Lung (tissue), 12 donors: ENCODE results near the gene SRSF9. TPM values are rescaled to one million over a fixed set of nuclear protein-coding genes. Genes with fewer than 3 reads are reported as not detected.
"Not testable (repeated sequence)": the region's sequence is repeated elsewhere in the genome, so short reads cannot be mapped to it uniquely, and the experiment has no call there.

Source experiments
- ATAC-seq: fragments of 200-7000 bp; cut with Tn5 transposase; one replicate; pipeline ENCODE4 v1.9.1; 2020; ENCODE audit warnings: moderate number of reproducible peaks; ENCODE audit not compliant: insufficient read depth, low FRiP score
- DNase-seq, 3 donors: peaks; one replicate each; pipeline ENCODE4 v3.0.0-alpha.2; 2013 to 2017
- H3K27ac ChIP-seq, 2 donors: one replicate each; pipeline ENCODE4 v1.5.1; 2013; ENCODE audit warnings: mild to moderate bottlenecking in 2 of 2, moderate library complexity in 2 of 2, control low read depth in 1 of 2, inconsistent platforms in 1 of 2, low read depth in 1 of 2, low read length in 1 of 2
- H3K27me3 ChIP-seq, 3 donors: one replicate each; pipeline ENCODE4 v1.5.1; 2013; ENCODE audit warnings: low read length in 2 of 3; ENCODE audit not compliant: control insufficient read depth in 3 of 3, insufficient read depth in 3 of 3
- H3K36me3 ChIP-seq, 4 donors: one replicate each; pipeline ENCODE4 v1.5.1; 2013; ENCODE audit warnings: low read length in 4 of 4, mild to moderate bottlenecking in 1 of 4, moderate library complexity in 1 of 4; ENCODE audit not compliant: control insufficient read depth in 4 of 4, insufficient read depth in 4 of 4
- H3K4me1 ChIP-seq, 5 donors: one replicate each; pipeline ENCODE4 v1.5.1; 2013; ENCODE audit warnings: low read length in 5 of 5, mild to moderate bottlenecking in 2 of 5, moderate library complexity in 1 of 5; ENCODE audit not compliant: control insufficient read depth in 5 of 5, insufficient read depth in 5 of 5
- H3K4me3 ChIP-seq: one replicate; pipeline ENCODE4 v1.5.1; 2013; ENCODE audit warnings: mild to moderate bottlenecking, control low read depth, moderate library complexity
- H3K9ac ChIP-seq, 2 donors: one replicate each; pipeline ENCODE4 v1.5.1; 2013; ENCODE audit warnings: low read length in 2 of 2, control low read depth in 1 of 2; ENCODE audit not compliant: insufficient read depth in 1 of 2
- H3K9me3 ChIP-seq, 4 donors: one replicate each; pipeline ENCODE4 v1.5.1; 2013; ENCODE audit warnings: low read length in 3 of 4, mild to moderate bottlenecking in 1 of 4, moderate library complexity in 1 of 4; ENCODE audit not compliant: control insufficient read depth in 4 of 4, insufficient read depth in 3 of 4
- WGBS, 2 donors: extraction: QIAGEN DNeasy Blood & Tissue Kit; methylation state at CpG; one replicate each; pipeline ENCODE4 v1.1.7; 2013; 5-methylcytosine and 5-hydroxymethylcytosine counted together
- polyA plus RNA-seq, 2 donors: library from polyadenylated mRNA; stranded (reverse); fragments of 200-250 nt; gene quantifications; one replicate each; pipeline ENCODE4 v1.2.1, GENCODE V29; 2013
- total RNA-seq, 2 donors: library from RNA; depleted of rRNA in 1 of 2; stranded (reverse); fragments of >200 nt in 1 of 2; gene quantifications; one replicate each; pipeline ENCODE4 v1.2.1, GENCODE V29; 2014 to 2021
- TF ChIP-seq, protein P1 (sequence below): IDR thresholded peaks from 2 replicates; pipeline ENCODE4 v1.5.1; 2012; ENCODE audit warnings: mild to moderate bottlenecking; ENCODE audit errors: control extremely low read depth, extremely low read depth
- donor health status: control.
- donor health status: control.
- donor health status: Bipolar disorder and iron deficiency.
- donor health status: healthy.
- donor health status: DM: yes; HTN: yes; CAD: no.

SRSF9 gene
- total and polyA plus RNA-seq, 4 donors = 76.6 to 128 (median 113) TPM

DNA sequence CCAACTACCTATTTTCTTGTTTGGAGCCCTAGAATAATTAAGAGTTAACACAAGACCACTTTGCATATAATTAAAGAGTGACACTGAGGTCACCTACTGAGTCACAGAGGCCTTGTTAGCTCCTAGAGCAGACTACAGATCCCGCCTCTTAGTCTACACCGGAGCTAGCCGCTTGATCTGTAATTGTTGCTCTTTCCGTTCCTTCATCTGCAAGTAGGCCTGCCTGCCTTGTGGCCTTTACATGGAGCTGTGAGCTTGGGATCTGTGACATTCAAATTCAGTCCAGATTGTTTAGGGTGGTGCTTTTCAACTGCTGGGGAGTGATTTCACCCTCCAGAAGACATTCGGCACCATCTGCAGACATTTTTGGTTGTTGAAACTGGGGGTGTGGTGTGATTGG is 20.8 kb upstream of the SRSF9 start:
- DNase-seq = no peak
- no peaks in the 10 kb centered on the region for H3K9me3 ChIP-seq
- ATAC-seq = no peak
- H3K27ac ChIP-seq = no peak overlapping the region
- no peak overlapping the region for H3K4me3 ChIP-seq
- no peak overlapping the region for H3K9ac ChIP-seq
- H3K4me1 ChIP-seq = peaks cover 0 to 9% (median 5%) of the 10 kb centered on the region in 5 donors
- H3K27me3 ChIP-seq = no peaks in the 10 kb centered on the region
- TF ChIP-seq, protein P1, sequence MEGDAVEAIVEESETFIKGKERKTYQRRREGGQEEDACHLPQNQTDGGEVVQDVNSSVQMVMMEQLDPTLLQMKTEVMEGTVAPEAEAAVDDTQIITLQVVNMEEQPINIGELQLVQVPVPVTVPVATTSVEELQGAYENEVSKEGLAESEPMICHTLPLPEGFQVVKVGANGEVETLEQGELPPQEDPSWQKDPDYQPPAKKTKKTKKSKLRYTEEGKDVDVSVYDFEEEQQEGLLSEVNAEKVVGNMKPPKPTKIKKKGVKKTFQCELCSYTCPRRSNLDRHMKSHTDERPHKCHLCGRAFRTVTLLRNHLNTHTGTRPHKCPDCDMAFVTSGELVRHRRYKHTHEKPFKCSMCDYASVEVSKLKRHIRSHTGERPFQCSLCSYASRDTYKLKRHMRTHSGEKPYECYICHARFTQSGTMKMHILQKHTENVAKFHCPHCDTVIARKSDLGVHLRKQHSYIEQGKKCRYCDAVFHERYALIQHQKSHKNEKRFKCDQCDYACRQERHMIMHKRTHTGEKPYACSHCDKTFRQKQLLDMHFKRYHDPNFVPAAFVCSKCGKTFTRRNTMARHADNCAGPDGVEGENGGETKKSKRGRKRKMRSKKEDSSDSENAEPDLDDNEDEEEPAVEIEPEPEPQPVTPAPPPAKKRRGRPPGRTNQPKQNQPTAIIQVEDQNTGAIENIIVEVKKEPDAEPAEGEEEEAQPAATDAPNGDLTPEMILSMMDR = no peak
- WGBS, 2 donors = 97 to 98% methylated on average over 5 of the region's 5 CpGs
- H3K36me3 ChIP-seq = peaks cover 0 to 9% (median 5%) of the 10 kb centered on the region in 4 donors

DNA sequence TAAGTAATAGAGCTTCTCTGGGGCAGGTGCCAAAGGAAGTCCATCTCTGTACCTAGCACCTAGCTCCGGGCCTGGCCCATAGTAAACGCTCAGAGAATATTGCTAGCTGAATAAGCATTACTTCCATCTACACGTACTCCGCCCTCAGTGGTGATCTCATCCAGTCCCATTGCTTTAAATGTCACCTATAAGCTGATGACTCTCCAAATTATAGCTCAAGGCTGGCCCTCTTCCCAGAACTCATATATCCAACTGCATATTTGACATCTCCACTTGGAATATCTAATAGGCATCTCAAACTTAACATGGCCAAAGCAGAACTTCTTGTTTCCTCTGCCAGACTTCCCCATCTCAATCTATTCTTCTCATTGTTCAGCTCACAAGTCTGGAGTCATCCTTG is 19.5 kb upstream of the SRSF9 start:
- 91 to 94% methylated on average over 4 of the region's 4 CpGs for whole genome bisulfite sequencing, 2 donors
- ATAC-seq (no peak), DNase-seq (no peak)
- Histone ChIP-seq H3K27me3 (no peaks in the 10 kb centered on the region), H3K4me1 (peaks cover 0 to 2% (median 0%) of the 10 kb centered on the region in 5 donors), H3K9me3 (no peaks in the 10 kb centered on the region), H3K4me3 (no peak overlapping the region), H3K36me3 (peaks cover 0 to 9% (median 5%) of the 10 kb centered on the region in 4 donors), H3K9ac (no peak overlapping the region), H3K27ac (no peak overlapping the region)
- TF ChIP-seq, protein P1 = no peak

DNA sequence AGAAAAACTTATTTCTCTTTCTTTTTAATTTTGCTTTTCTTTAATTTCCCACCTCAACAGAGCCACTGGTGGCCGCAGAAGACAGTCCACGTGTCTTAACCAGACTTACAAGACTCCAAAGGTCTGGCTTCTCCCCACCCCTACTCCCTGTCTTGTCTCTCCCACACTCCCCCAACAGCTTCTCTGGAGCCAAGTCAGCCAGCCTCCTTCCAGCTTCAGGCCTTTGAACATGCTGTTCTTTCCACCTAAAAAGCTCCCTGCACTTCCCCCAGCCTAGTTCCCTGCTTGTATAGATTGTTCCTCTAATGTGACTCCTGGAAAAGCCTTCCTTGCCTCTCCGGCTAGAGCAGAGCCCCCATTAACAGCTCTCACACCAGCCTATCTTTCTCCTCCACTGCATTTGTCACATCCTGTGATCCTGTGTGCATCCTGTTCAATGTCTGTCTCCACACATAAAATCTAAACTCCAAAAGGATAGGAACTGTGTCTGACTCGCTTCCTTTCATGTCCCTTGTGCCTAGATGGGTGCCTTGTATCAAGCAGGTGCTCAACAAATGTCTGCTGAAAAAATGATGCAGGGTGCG is 18.6 kb upstream of the SRSF9 start:
- Histone ChIP-seq H3K4me3 (no peak overlapping the region), H3K4me1 (peaks cover 0 to 2% (median 0%) of the 10 kb centered on the region in 5 donors), H3K9me3 (no peaks in the 10 kb centered on the region), H3K9ac (no peak overlapping the region), H3K36me3 (peaks cover 0 to 9% (median 5%) of the 10 kb centered on the region in 4 donors), H3K27me3 (no peaks in the 10 kb centered on the region), H3K27ac (no peak overlapping the region)
- DNase-seq (no peak), ATAC-seq (no peak)
- 76 to 78% methylated on average over 5 of the region's 5 CpGs for WGBS, 2 donors
- TF ChIP-seq, protein P1 = no peak

DNA sequence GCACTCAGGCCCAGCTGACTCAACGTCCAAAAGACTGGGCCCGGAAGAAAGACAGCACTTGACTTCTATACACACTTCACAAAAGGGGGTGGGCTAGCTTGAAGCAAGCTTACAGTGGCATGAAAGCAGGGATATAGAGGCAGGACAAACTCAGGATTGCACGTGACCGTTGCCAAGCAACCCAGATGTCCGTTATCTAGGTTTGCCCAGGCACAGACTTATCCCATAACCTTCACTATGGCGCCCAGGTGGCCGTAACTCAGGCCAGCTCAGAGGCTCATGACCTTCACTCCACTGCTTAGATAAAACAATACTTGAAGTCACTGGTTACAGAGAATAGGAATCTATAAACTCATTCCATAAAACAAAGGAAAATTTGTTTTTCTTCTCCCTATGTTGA is 18.0 kb upstream of the SRSF9 start:
- not testable (repeated sequence) for ATAC-seq, H3K9ac ChIP-seq, DNase-seq, H3K9me3 ChIP-seq, H3K4me1 ChIP-seq, H3K4me3 ChIP-seq, H3K27me3 ChIP-seq, H3K27ac ChIP-seq
- peaks cover 0 to 11% (median 6%) of the 10 kb centered on the region in 4 donors for H3K36me3 ChIP-seq
- 85 to 97% methylated on average over 7 of the region's 7 CpGs for WGBS, 2 donors
